Fibroblast of lung (primary cell): ENCODE measurements around the gene XRN2.

Source experiments
- EZH2 ChIP-seq: IDR thresholded peaks from 2 replicates; pipeline ENCODE4 v1.5.1; 2012; ENCODE audit warnings: low read length, control low read depth, mild to moderate bottlenecking; ENCODE audit errors: missing control alignments
- TF ChIP-seq, protein P1 (sequence below), 2 donors: IDR thresholded peaks in 1 of 2; conservative IDR thresholded peaks in 1 of 2; 1 replicate in 1 of 2; 2 replicates in 1 of 2; pipeline ENCODE4 v1.5.1; 2011 to 2012; ENCODE audit warnings: low read length in 2 of 2, control low read depth in 1 of 2, inconsistent platforms in 1 of 2, low read depth in 1 of 2, mild to moderate bottlenecking in 1 of 2

- TF ChIP-seq, protein P1, sequence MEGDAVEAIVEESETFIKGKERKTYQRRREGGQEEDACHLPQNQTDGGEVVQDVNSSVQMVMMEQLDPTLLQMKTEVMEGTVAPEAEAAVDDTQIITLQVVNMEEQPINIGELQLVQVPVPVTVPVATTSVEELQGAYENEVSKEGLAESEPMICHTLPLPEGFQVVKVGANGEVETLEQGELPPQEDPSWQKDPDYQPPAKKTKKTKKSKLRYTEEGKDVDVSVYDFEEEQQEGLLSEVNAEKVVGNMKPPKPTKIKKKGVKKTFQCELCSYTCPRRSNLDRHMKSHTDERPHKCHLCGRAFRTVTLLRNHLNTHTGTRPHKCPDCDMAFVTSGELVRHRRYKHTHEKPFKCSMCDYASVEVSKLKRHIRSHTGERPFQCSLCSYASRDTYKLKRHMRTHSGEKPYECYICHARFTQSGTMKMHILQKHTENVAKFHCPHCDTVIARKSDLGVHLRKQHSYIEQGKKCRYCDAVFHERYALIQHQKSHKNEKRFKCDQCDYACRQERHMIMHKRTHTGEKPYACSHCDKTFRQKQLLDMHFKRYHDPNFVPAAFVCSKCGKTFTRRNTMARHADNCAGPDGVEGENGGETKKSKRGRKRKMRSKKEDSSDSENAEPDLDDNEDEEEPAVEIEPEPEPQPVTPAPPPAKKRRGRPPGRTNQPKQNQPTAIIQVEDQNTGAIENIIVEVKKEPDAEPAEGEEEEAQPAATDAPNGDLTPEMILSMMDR (conservative IDR thresholded peaks at IDR 0.05 in 1 of 2, IDR thresholded peaks at IDR 0.05 in 1 of 2; ENCODE audit: low read depth in 1 of 2, low read length in 2 of 2), result no peak
- no peak for TF ChIP-seq EZH2
Measured at GRCh38 chr20:21324126-21324525, 21.0 kb downstream of the XRN2 start.
